ENCODE measurements around the gene FGF12. TPM values are rescaled to one million over a fixed set of nuclear protein-coding genes. Genes with fewer than 3 reads are reported as not detected.
A peak's percentile ranks its signal among the peaks of the same experiment; 100 is the strongest.

The FGF12 gene
- total RNA-seq, 6 experiments from 2014 or later = 0.29 to 6.5 (median 0.76) TPM

DNA sequence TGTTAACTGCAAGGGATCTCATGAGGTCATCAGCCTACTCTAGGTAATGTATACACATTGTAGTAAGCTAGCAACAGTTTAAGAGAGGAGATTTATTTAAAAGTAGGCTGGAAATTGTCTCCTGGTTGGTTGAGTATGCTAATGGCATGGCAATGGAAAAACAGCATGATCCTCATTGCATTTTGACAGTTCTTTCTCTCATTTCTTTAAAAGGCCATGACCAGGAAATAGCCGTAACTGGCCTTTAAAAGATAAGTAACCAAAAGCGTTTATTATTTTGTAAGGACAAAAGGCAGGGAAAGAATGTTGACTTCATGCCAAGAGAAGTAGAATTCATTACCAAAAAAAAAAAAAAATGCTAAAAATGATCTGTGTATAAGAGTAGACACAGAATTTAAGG, 310.3 kb downstream of the FGF12 start:
- TF ChIP-seq POLR2A (IDR thresholded peaks at IDR 0.05) = no peak
- TF ChIP-seq, protein P1, sequence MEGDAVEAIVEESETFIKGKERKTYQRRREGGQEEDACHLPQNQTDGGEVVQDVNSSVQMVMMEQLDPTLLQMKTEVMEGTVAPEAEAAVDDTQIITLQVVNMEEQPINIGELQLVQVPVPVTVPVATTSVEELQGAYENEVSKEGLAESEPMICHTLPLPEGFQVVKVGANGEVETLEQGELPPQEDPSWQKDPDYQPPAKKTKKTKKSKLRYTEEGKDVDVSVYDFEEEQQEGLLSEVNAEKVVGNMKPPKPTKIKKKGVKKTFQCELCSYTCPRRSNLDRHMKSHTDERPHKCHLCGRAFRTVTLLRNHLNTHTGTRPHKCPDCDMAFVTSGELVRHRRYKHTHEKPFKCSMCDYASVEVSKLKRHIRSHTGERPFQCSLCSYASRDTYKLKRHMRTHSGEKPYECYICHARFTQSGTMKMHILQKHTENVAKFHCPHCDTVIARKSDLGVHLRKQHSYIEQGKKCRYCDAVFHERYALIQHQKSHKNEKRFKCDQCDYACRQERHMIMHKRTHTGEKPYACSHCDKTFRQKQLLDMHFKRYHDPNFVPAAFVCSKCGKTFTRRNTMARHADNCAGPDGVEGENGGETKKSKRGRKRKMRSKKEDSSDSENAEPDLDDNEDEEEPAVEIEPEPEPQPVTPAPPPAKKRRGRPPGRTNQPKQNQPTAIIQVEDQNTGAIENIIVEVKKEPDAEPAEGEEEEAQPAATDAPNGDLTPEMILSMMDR (IDR thresholded peaks at IDR 0.05) = no peak
- DNase-seq (no peak), ATAC-seq (peak in 1 of 4 donors; percentile 16)
- Histone ChIP-seq H3K4me3 (no peak overlapping the region), H3K4me1 (no peaks in the 10 kb centered on the region), H3K27ac (no peak overlapping the region), H3K9me3 (no peaks in the 10 kb centered on the region), H3K27me3 (no peaks in the 10 kb centered on the region), H3K36me3 (no peaks in the 10 kb centered on the region)
- WGBS (ENCODE audit: insufficient coverage, low coverage, low lambda C conversion rate, missing lambda C conversion rate) = 54% methylated on average over 2 of the region's 2 CpGs
- intact Hi-C loops (cut with DNase I) = no loop called here

DNA sequence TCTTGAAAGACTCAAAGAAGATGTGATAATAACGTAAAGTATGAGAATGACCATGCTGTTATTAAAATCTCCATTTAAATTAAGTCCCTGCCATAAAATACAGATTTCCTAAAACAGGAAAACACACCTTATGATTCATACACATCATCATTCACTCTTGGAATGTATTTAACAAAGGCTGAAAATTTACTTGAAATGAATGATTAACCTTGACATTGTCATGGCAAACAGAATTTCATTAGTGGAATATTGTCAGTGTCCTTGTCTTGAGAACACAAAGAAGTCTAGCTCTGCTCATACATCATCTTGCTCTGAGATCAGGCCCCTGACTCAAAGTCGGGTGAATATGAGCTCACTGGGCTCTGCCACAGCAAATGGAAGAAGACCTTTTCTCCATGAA, 313.9 kb downstream of the FGF12 start:
- 72% methylated on average over 2 of the region's 2 CpGs for WGBS (ENCODE audit: insufficient coverage, low coverage, low lambda C conversion rate, missing lambda C conversion rate)
- TF ChIP-seq POLR2A (IDR thresholded peaks at IDR 0.05) = no peak
- TF ChIP-seq, protein P1 (IDR thresholded peaks at IDR 0.05) = no peak
- ATAC-seq = no peak
- peaks cover 0 to 12% (median 0%) of the 10 kb centered on the region in 4 donors for H3K4me1 ChIP-seq
- no peak for DNase-seq
- H3K9me3 ChIP-seq = no peaks in the 10 kb centered on the region
- H3K27me3 ChIP-seq = no peaks in the 10 kb centered on the region
- H3K4me3 ChIP-seq = no peak overlapping the region
- H3K36me3 ChIP-seq = no peaks in the 10 kb centered on the region
- no peak overlapping the region for H3K27ac ChIP-seq
- intact Hi-C loops (cut with DNase I) = no loop called here

DNA sequence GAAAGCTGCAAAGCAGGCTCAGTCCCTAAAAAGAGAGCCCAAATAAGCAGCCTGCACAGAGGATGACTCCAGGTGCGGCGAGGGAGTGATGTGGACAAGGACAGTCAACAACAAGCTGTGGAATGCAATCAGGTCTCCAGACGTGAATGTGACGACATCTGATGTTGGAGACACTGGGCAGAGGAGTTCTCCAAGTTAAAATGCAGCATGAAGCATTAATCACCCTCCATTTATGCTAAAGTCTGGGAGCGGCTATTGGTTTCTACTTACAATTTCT, 316.7 kb downstream of the FGF12 start:
- ATAC-seq = no peak
- Histone ChIP-seq H3K9me3 (no peaks in the 10 kb centered on the region), H3K36me3 (no peaks in the 10 kb centered on the region), H3K4me3 (no peak overlapping the region), H3K4me1 (peaks cover 0 to 12% (median 0%) of the 10 kb centered on the region in 4 donors), H3K27ac (no peak overlapping the region), H3K27me3 (no peaks in the 10 kb centered on the region)
- intact Hi-C loops (cut with DNase I) = no loop called here
- no peak for DNase-seq
- 80% methylated on average over 5 of the region's 5 CpGs for WGBS (ENCODE audit: insufficient coverage, low coverage, low lambda C conversion rate, missing lambda C conversion rate)
- TF ChIP-seq, protein P1 (IDR thresholded peaks at IDR 0.05) = no peak
- TF ChIP-seq POLR2A (IDR thresholded peaks at IDR 0.05) = no peak

DNA sequence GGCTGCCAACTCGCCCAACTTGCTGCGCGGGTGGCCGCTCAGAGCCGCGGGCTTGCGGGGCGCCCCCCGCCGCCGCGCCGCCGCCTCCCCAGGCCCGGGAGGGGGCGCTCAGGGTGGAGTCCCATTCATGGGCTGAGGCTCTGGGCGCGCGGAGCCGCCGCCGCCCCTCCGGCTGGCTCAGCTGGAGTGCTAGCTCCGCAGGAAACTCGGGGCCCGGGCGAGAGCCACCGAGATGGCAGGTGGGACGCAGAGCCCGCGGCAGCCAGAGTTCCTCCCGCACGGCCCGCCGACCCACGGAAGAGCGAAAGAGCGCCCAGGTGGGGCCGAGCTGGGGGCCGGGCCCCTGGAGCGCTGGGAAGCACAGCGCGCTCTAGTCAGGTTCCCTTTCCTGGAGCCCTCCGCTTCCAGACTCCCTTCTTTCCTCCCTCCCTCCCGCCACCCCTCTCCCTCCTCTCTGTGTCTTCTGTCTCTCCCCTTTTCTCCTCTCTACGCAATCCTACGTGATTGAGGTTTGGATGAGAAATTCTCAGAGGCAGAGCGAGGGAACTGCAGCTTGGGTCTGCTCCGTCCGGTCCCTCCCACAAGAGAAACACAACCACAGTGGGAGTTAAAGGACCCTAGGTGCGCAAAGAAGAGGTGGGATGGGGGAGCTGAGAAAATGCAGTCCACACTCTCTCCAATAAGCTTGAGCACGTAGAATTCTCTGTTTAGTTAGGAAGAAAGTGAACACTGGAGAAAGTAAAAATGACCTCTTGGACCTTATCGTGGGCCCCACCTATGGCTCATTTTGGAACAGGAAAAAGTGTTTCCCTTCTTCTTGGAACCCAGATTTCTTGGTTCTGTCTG, 317.3 kb downstream of the FGF12 start:
- Histone ChIP-seq H3K9me3 (no peaks in the 10 kb centered on the region), H3K27ac (peak overlapping the region in 2 of 3 donors; percentile 5 to 47), H3K4me3 (peak overlapping the region; percentile 43 to 54 (median 43)), H3K4me1 (peaks cover 0 to 12% (median 0%) of the 10 kb centered on the region in 4 donors), H3K36me3 (no peaks in the 10 kb centered on the region), H3K27me3 (no peaks in the 10 kb centered on the region)
- 2% methylated on average over 16 of the region's 53 CpGs for WGBS (ENCODE audit: insufficient coverage, low coverage, low lambda C conversion rate, missing lambda C conversion rate)
- TF ChIP-seq, protein P1 (IDR thresholded peaks at IDR 0.05) = peak in 1 of 4 donors; percentile 1
- no peak for TF ChIP-seq POLR2A (IDR thresholded peaks at IDR 0.05)
- peak in 1 of 3 donors; percentile 33 for DNase-seq
- intact Hi-C loops (cut with DNase I) = no loop called here
- peak; percentile 26 to 41 (median 32) for ATAC-seq
